A673 (cell line): ENCODE measurements around the gene RBM19.

Source experiments
- EZH2 ChIP-seq: fragments of 200-600 bp; sonication (generic); IDR thresholded peaks from 2 replicates; pipeline ENCODE4 v1.6.1; 2017; ENCODE audit warnings: borderline replicate concordance, low read depth, mild to moderate bottlenecking, mixed read lengths, antibody characterized with exemption, low read length; ENCODE audit not compliant: poor library complexity, severe bottlenecking
- TF ChIP-seq, protein P1 (sequence below): fragments of 300-800, 200-600 bp; sonication (generic); conservative IDR thresholded peaks from 2 replicates; pipeline ENCODE4 v1.5.1; 2017; ENCODE audit warnings: low read depth, mild to moderate bottlenecking, antibody characterized with exemption, low read length, moderate library complexity, mixed read lengths

DNA sequence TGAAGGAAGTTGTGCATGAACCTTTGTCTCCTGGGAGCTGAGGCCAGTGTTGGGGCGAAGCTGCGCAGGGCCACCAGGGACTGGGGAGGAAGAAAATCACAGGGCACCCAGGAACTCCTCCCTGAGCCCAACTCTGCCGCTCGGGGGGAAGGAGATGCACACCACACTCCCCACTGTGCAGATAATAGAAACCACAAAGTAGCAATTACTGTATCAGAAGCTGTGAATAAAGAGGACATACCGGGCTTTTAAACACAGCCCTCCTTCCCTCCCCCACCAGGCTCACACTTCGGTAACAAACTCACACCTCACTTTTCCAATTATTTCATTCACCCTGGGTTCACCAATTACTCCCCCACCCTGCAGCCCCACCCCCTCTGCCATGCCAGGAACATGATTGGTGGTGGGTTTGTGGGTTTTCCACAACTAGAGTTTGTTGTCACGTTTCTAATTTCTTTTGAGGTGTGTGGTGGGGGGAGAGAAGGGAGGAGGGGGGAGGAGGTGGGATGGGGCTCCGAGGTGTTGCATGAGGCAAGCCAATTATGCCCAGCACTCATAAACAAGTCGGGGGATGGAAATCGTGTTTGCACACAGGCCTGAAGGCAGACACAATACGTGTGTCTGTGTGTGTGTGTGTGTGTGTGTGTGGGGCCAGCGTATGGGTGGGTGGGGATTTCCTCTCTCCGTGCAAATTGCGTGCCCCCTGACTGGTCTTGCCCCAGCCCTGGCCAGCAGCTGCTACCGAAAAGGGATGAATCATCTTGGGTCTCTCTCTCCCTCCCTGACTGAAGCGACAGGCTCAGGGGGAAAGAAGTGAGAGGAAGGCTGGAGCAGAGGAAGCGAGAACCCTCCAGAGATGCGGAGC, 103.3 kb downstream of the RBM19 start:
- TF ChIP-seq, protein P1, sequence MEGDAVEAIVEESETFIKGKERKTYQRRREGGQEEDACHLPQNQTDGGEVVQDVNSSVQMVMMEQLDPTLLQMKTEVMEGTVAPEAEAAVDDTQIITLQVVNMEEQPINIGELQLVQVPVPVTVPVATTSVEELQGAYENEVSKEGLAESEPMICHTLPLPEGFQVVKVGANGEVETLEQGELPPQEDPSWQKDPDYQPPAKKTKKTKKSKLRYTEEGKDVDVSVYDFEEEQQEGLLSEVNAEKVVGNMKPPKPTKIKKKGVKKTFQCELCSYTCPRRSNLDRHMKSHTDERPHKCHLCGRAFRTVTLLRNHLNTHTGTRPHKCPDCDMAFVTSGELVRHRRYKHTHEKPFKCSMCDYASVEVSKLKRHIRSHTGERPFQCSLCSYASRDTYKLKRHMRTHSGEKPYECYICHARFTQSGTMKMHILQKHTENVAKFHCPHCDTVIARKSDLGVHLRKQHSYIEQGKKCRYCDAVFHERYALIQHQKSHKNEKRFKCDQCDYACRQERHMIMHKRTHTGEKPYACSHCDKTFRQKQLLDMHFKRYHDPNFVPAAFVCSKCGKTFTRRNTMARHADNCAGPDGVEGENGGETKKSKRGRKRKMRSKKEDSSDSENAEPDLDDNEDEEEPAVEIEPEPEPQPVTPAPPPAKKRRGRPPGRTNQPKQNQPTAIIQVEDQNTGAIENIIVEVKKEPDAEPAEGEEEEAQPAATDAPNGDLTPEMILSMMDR = no peak
- no peak for TF ChIP-seq EZH2
